Loucy (cell line): ENCODE measurements around the gene RFX3.

Experiments
- H2AFZ ChIP-seq: fragments of 200-600 bp; sonication (generic); 2 replicates; pipeline ENCODE4 v1.6.0; 2016; ENCODE audit warnings: antibody characterized with exemption, mild to moderate bottlenecking, low read length, moderate library complexity
- H3F3A ChIP-seq: fragments of 200-600 bp; 2 replicates; pipeline ENCODE4 v1.6.0; 2016; ENCODE audit warnings: antibody characterized with exemption, low read depth, mild to moderate bottlenecking
- H3K27me3 ChIP-seq: fragments of 200-600 bp; sonication (generic); 2 replicates; pipeline ENCODE4 v1.6.1; 2014; ENCODE audit warnings: low read length, mild to moderate bottlenecking; ENCODE audit not compliant: insufficient read depth, poor library complexity, severe bottlenecking
- H3K36me3 ChIP-seq: fragments of 200-600 bp; sonication (generic); 2 replicates; pipeline ENCODE4 v1.6.1; 2016; ENCODE audit warnings: low read length; ENCODE audit not compliant: insufficient read depth
- H3K4me1 ChIP-seq: fragments of 200-600 bp; sonication (generic); 2 replicates; pipeline ENCODE4 v1.5.1; 2014; ENCODE audit warnings: low read length, mild to moderate bottlenecking; ENCODE audit not compliant: insufficient read depth, poor library complexity, severe bottlenecking
- H3K4me2 ChIP-seq: fragments of 200-600 bp; sonication (generic); 2 replicates; pipeline ENCODE4 v1.6.0; 2014; ENCODE audit warnings: antibody characterized with exemption, low read length, low read depth, mild to moderate bottlenecking; ENCODE audit not compliant: poor library complexity, severe bottlenecking
- H3K4me3 ChIP-seq: fragments of 200-600 bp; sonication (generic); 2 replicates; pipeline ENCODE4 v1.5.1; 2014; ENCODE audit warnings: low read length, mild to moderate bottlenecking, mixed read lengths; ENCODE audit not compliant: poor library complexity, severe bottlenecking
- H3K79me2 ChIP-seq: fragments of 200-600 bp; sonication (generic); 2 replicates; pipeline ENCODE4 v1.6.1; 2014; ENCODE audit warnings: low read length; ENCODE audit not compliant: insufficient read depth
- H3K9ac ChIP-seq: fragments of 200-600 bp; sonication (generic); 2 replicates; pipeline ENCODE4 v1.6.0; 2014; ENCODE audit warnings: mild to moderate bottlenecking, low read depth, low read length, moderate library complexity; ENCODE audit not compliant: poor library complexity, severe bottlenecking
- H3K9me2 ChIP-seq: fragments of 200-600 bp; sonication (generic); replicated peaks from 2 replicates; pipeline ENCODE4 v1.6.1; 2016; ENCODE audit warnings: low read depth, low read length, mixed read lengths
- H3K9me3 ChIP-seq: fragments of 200-600 bp; sonication (generic); 2 replicates; pipeline ENCODE4 v1.6.1; 2014; ENCODE audit warnings: mild to moderate bottlenecking, antibody characterized with exemption, low read length, low read depth; ENCODE audit not compliant: insufficient read depth
- H4K20me1 ChIP-seq: fragments of 200-600 bp; sonication (generic); 2 replicates; pipeline ENCODE4 v1.6.0; 2014; ENCODE audit warnings: antibody characterized with exemption, low read length, mild to moderate bottlenecking; ENCODE audit not compliant: insufficient read depth, poor library complexity, severe bottlenecking
- EZH2phosphoT487 ChIP-seq: fragments of 200-600 bp; IDR thresholded peaks from 2 replicates; pipeline ENCODE4 v1.6.1; 2018; ENCODE audit warnings: antibody characterized with exemption, mild to moderate bottlenecking, moderate library complexity, borderline replicate concordance
- TF ChIP-seq, protein P1 (sequence below): fragments of 200-600 bp; sonication (generic); conservative IDR thresholded peaks from 2 replicates; pipeline ENCODE4 v1.5.1; 2014; ENCODE audit warnings: mild to moderate bottlenecking, antibody characterized with exemption, low read length

Gene RFX3

DNA sequence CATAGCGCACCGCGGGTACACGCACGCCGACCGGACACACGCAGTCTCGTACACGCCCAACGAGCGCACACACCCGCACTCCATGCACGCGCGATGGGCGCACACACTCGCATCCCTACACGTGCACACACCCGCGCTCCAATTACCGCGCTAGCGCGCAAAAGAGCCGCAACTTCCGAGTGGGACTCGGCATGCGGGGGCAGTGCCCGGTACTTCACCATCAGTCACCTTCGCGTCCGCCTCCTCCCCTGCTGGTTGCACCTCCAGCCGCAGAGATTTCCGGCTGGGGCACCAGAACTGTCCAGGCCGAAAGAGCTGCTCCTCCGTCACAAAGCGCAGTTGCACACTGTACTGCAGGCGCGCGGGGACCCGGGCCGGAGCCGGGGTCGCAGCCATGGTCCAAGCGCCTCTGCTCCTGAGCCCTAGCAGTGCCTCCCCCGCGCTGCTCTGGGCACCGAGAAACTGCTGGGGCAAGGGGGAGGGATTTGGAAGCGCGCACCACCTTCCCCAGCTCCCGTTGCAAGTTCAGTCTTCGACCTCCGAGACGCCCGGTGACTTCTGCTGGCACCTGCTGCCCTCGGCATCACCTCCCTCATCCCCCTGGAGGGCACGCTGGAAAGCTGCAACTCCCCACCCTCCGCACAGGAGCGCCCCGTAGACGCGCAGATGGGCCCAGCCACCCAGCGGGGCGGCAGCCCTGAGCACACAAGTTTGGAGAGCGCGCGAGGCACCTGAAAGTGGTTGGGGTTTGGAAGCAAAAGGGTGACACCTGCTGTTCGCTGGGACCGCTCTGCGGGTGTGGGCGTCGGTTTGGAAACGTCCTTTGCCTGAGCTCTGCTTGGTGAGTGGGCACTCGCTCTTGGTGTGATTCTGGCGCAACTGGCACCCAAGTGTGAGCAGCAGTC is 344.5 kb downstream of the RFX3 start:
- no peaks in the 10 kb centered on the region for H3K27me3 ChIP-seq
- H3K79me2 ChIP-seq: no peaks in the 10 kb centered on the region
- no peak overlapping the region for H2AFZ ChIP-seq
- H3K9ac ChIP-seq: no peak overlapping the region
- TF ChIP-seq EZH2phosphoT487: no peak
- TF ChIP-seq, protein P1, sequence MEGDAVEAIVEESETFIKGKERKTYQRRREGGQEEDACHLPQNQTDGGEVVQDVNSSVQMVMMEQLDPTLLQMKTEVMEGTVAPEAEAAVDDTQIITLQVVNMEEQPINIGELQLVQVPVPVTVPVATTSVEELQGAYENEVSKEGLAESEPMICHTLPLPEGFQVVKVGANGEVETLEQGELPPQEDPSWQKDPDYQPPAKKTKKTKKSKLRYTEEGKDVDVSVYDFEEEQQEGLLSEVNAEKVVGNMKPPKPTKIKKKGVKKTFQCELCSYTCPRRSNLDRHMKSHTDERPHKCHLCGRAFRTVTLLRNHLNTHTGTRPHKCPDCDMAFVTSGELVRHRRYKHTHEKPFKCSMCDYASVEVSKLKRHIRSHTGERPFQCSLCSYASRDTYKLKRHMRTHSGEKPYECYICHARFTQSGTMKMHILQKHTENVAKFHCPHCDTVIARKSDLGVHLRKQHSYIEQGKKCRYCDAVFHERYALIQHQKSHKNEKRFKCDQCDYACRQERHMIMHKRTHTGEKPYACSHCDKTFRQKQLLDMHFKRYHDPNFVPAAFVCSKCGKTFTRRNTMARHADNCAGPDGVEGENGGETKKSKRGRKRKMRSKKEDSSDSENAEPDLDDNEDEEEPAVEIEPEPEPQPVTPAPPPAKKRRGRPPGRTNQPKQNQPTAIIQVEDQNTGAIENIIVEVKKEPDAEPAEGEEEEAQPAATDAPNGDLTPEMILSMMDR: peak; percentile 26; the same call in 1 of the 2 replicates
- no peaks in the 10 kb centered on the region for H3K9me2 ChIP-seq
- no peak overlapping the region for H3K4me2 ChIP-seq
- no peaks in the 10 kb centered on the region for H4K20me1 ChIP-seq
- H3K36me3 ChIP-seq: no peaks in the 10 kb centered on the region
- H3F3A ChIP-seq: no peaks in the 10 kb centered on the region
- H3K9me3 ChIP-seq: no peaks in the 10 kb centered on the region
- H3K4me3 ChIP-seq: no peak overlapping the region
- no peaks in the 10 kb centered on the region for H3K4me1 ChIP-seq

GRCh38 chr9:3180696-3181048 is 345.1 kb downstream of the RFX3 start:
- Histone ChIP-seq H3K4me2 (no peak overlapping the region), H3K27me3 (no peaks in the 10 kb centered on the region)

GRCh38 chr9:3179711-3180110 is 346.1 kb downstream of the RFX3 start:
- no peak overlapping the region for H3K4me3 ChIP-seq
- no peaks in the 10 kb centered on the region for H4K20me1 ChIP-seq
- no peak overlapping the region for H3K9ac ChIP-seq
- H3K79me2 ChIP-seq: no peaks in the 10 kb centered on the region
- no peaks in the 10 kb centered on the region for H3K27me3 ChIP-seq
- H3F3A ChIP-seq: no peaks in the 10 kb centered on the region
- no peaks in the 10 kb centered on the region for H3K4me1 ChIP-seq
- H3K36me3 ChIP-seq: no peaks in the 10 kb centered on the region
- H3K9me2 ChIP-seq: no peaks in the 10 kb centered on the region
- H3K9me3 ChIP-seq: no peaks in the 10 kb centered on the region
- TF ChIP-seq, protein P1: no peak
- TF ChIP-seq EZH2phosphoT487: no peak
- no peak overlapping the region for H2AFZ ChIP-seq
- no peak overlapping the region for H3K4me2 ChIP-seq

More at GRCh38 chr9:3180696-3181048, 345.1 kb downstream of the RFX3 start:
- no peaks in the 10 kb centered on the region for H3K9me2 ChIP-seq
- H3F3A ChIP-seq: no peaks in the 10 kb centered on the region
- no peaks in the 10 kb centered on the region for H3K9me3 ChIP-seq
- no peaks in the 10 kb centered on the region for H4K20me1 ChIP-seq
- H3K4me3 ChIP-seq: no peak overlapping the region
- H3K79me2 ChIP-seq: no peaks in the 10 kb centered on the region
- no peak overlapping the region for H2AFZ ChIP-seq
- TF ChIP-seq, protein P1: no peak
- no peak for TF ChIP-seq EZH2phosphoT487
- no peaks in the 10 kb centered on the region for H3K36me3 ChIP-seq
- H3K9ac ChIP-seq: no peak overlapping the region
- no peaks in the 10 kb centered on the region for H3K4me1 ChIP-seq
